Loucy (cell line): ENCODE measurements around the gene EIPR1.

ENCODE experiments used
- CTCF ChIP-seq: fragments of 200-600 bp; sonication (generic); conservative IDR thresholded peaks from 2 replicates; pipeline ENCODE4 v1.5.1; 2014; ENCODE audit warnings: mild to moderate bottlenecking, antibody characterized with exemption, low read length
- EZH2phosphoT487 ChIP-seq: fragments of 200-600 bp; IDR thresholded peaks from 2 replicates; pipeline ENCODE4 v1.6.1; 2018; ENCODE audit warnings: antibody characterized with exemption, mild to moderate bottlenecking, moderate library complexity, borderline replicate concordance

- TF ChIP-seq CTCF (no peak), EZH2phosphoT487 (no peak)
Measured at GRCh38 chr2:3251946-3252345, 125.7 kb downstream of the EIPR1 start.
